HG03280 (cell line): Measurements from ENCODE around the gene KRTAP3-1.
"Not testable (repeated sequence)": the region's sequence is repeated elsewhere in the genome, so short reads cannot be mapped to it uniquely, and the experiment has no call there.

ENCODE experiments used
- ATAC-seq: cut with Tn5 transposase; IDR thresholded peaks from one replicate; pipeline ENCODE4 v1.9.1; 2021; ENCODE audit warnings: mild to moderate bottlenecking, moderate library complexity; ENCODE audit not compliant: unreplicated experiment

KRTAP3-1 gene

GRCh38 chr17:41008811-41009210, at the start of gene KRTAP3-1:
Gene KRTAP3-1 (minus strand): TSS chr17:41009128. CDS start chr17:41009074, 54 bp downstream.
- ATAC-seq = no peak

- ATAC-seq = no peak
These were observed 48.6 kb upstream of the KRTAP3-1 start for GRCh38 chr17:41057547-41057946.

DNA sequence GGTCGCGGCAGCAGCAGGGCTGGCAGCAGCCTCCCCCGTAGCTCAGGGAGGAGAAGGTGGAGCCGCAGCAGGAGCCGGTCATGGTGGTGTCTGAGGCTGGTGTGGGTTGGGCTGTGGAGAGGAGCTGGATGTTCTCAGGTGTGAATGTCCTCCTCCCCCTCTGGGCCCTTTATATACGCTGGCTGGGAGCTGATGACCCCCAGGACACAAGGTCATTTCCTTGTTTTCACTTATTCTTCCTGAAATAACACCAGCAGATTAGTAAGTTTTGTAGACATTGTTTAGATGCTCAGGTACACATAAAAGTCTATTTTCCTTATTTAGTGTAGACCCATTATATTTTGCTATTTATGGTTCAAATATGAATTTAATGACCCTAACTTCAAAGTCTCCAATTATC, 46.2 kb upstream of the KRTAP3-1 start, which contains the start of gene KRTAP2-2:
Gene KRTAP2-2 (minus strand): TSS at position 101 of the 400 bp plus-strand sequence. CDS start 19 bp downstream, at position 82.
- ATAC-seq = not testable (repeated sequence)

- ATAC-seq = not testable (repeated sequence)
These were observed 45.6 kb upstream of the KRTAP3-1 start for GRCh38 chr17:41054556-41054955.

- ATAC-seq = no peak
These were observed 45.1 kb upstream of the KRTAP3-1 start for GRCh38 chr17:41054025-41054424.

DNA sequence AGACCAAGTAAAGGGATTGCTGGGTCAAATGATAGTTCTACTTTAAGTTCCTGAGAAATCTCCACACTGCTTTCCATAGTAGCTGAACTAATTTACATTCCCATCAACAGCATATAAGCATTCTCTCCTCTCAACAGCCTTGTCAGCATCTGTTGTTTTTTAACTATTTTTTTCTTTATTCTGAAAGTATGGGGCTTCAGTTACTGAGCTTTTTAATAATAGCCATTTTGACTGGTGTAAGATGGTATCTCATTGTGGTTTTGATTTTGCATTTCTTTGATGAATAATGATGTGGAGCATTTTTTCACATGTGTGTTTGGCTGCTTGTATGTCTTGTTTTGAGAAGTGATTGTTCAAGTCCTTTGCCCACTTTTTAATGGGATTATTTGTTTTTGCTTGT, 43.6 kb upstream of the KRTAP3-1 start:
- no peak for ATAC-seq

- no peak for ATAC-seq
These were observed 40.2 kb upstream of the KRTAP3-1 start for GRCh38 chr17:41049110-41049509.

- ATAC-seq = no peak
These were observed 39.5 kb upstream of the KRTAP3-1 start for GRCh38 chr17:41048441-41048840.

- not testable (repeated sequence) for ATAC-seq
These were observed 38.0 kb upstream of the KRTAP3-1 start, which contains the start of gene KRTAP2-1 for GRCh38 chr17:41046735-41047465. Gene KRTAP2-1 (minus strand): TSS chr17:41047316. CDS start chr17:41047267, 49 bp downstream.

- no peak for ATAC-seq
These were observed 34.0 kb upstream of the KRTAP3-1 start for GRCh38 chr17:41042953-41043352.

GRCh38 chr17:41040783-41041571, 32.0 kb upstream of the KRTAP3-1 start, which contains the start of gene KRTAP1-1:
Gene KRTAP1-1 (minus strand): TSS chr17:41041450. CDS start chr17:41041397, 53 bp downstream.
- not testable (repeated sequence) for ATAC-seq

GRCh38 chr17:41037853-41038350, 29.0 kb upstream of the KRTAP3-1 start:
- no peak for ATAC-seq

DNA sequence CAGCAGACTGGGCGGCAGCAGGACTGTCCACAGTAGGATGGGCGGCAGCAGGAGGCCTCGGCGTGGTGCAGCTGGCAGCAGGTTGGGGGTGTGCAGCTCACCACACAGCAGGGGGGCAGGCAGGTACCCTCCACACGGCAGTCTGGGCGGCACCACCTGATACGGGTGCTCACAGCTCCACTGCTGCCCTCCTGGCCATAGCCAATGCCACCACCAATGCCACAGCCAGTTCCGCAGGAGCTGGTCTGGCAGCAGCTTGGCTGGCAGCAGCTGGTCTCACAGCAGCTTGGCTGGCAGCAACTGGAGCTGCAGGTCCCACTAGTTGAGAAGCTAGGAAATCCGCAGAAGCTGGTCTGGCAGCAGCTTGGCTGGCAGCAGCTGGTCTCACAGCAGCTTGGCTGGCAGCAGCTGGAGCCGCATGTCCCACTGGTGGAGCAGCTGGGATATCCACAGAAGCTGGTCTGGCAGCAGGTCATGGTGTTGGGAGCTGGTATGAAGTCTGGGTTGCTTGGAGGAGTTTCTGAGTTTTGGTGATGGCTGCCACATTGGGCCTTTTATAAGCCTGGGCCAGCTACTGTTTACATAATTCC, 25.5 kb upstream of the KRTAP3-1 start, which contains the start of gene KRTAP1-3:
Gene KRTAP1-3 (minus strand): TSS at position 529 of the 590 bp plus-strand sequence. CDS start 53 bp downstream, at position 476.
- not testable (repeated sequence) for ATAC-seq

GRCh38 chr17:41029633-41030245, 20.8 kb upstream of the KRTAP3-1 start, which contains the start of gene KRTAP1-4:
Gene KRTAP1-4 (minus strand): TSS chr17:41030195. CDS start chr17:41030078, 117 bp downstream.
- no peak for ATAC-seq

GRCh38 chr17:41026715-41027471, 18.0 kb upstream of the KRTAP3-1 start, which contains the start of gene KRTAP1-5:
Gene KRTAP1-5 (minus strand): TSS chr17:41027208. CDS start chr17:41027155, 53 bp downstream.
- ATAC-seq = no peak

GRCh38 chr17:41024697-41025096, 15.8 kb upstream of the KRTAP3-1 start:
- no peak for ATAC-seq

GRCh38 chr17:41020336-41020735, 11.4 kb upstream of the KRTAP3-1 start:
- no peak for ATAC-seq

- ATAC-seq = no peak
These were observed 10.5 kb upstream of the KRTAP3-1 start for GRCh38 chr17:41019415-41019814.

DNA sequence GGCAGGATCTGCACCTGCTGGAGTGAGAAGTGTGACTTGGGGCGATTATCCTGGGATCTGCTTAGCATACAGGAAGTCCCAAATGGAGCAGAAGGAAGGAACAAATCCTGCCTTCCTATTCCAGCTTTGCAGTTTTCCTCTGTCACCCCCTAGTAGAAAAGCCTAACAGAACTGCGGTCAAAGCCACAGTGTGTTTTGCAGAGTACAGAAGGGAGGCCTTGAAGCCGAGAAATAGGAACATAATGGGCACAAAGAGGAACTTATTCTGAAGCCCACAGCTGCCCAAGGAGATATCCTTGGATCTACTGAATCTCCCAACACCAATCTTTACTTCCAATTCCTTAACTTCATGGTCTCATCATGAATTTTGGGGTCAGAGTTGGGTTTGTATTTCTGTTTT, 9.6 kb upstream of the KRTAP3-1 start:
- ATAC-seq = no peak
